Neural cell (in vitro differentiated cells): Measurements from ENCODE around the gene PRODH. TPM values are rescaled to one million over a fixed set of nuclear protein-coding genes. Genes with fewer than 3 reads are reported as not detected.

Experiments used
- H2AFZ ChIP-seq: fragments of 200-600, 300-800 bp; sonication (generic), shearing (Covaris generic); 2 replicates; pipeline ENCODE4 v1.6.0; 2014; ENCODE audit warnings: low read depth, mild to moderate bottlenecking, antibody characterized with exemption, low read length, moderate library complexity
- H3F3A ChIP-seq: fragments of 200-600 bp; shearing (Covaris generic); 2 replicates; pipeline ENCODE4 v1.6.1; 2016; ENCODE audit warnings: mild to moderate bottlenecking, moderate library complexity, mixed read lengths, antibody characterized with exemption, low read length; ENCODE audit not compliant: insufficient read depth, poor library complexity, severe bottlenecking
- H3K27ac ChIP-seq: fragments of 200-600, 300-800 bp; sonication (generic), shearing (Covaris generic); 2 replicates; pipeline ENCODE4 v1.5.1; 2014; ENCODE audit warnings: mild to moderate bottlenecking, low read length, moderate library complexity
- H3K27me3 ChIP-seq: fragments of 300-800, 200-600 bp; sonication (generic), shearing (Covaris generic); 2 replicates; pipeline ENCODE4 v1.6.0; 2014; ENCODE audit warnings: mild to moderate bottlenecking, low read depth, low read length, moderate library complexity; ENCODE audit not compliant: insufficient read depth
- H3K36me3 ChIP-seq: fragments of 300-800, 200-600 bp; sonication (generic), shearing (Covaris generic); 2 replicates; pipeline ENCODE4 v1.5.1; 2014; ENCODE audit warnings: mild to moderate bottlenecking, antibody characterized with exemption, low read length, moderate library complexity; ENCODE audit not compliant: insufficient read depth
- H3K4me2 ChIP-seq: fragments of 300-800, 200-600 bp; sonication (generic), shearing (Covaris generic); 2 replicates; pipeline ENCODE4 v1.6.0; 2014; ENCODE audit warnings: mild to moderate bottlenecking, low read length
- H3K4me3 ChIP-seq: fragments of 300-800, 200-600 bp; sonication (generic), shearing (Covaris generic); 2 replicates; pipeline ENCODE4 v1.5.1; 2014; ENCODE audit warnings: mild to moderate bottlenecking, low read length, moderate library complexity
- H3K79me2 ChIP-seq: fragments of 200-600 bp; shearing (Covaris generic); replicated peaks from 2 replicates; pipeline ENCODE4 v1.6.0; 2014; ENCODE audit warnings: mild to moderate bottlenecking, low read length, moderate library complexity; ENCODE audit not compliant: insufficient read depth
- H3K9ac ChIP-seq: fragments of 300-800, 200-600 bp; sonication (generic), shearing (Covaris generic); 2 replicates; pipeline ENCODE4 v1.6.1; 2016; ENCODE audit warnings: mild to moderate bottlenecking, low read length, mixed read lengths
- H3K9me2 ChIP-seq: fragments of 200-600 bp; shearing (Covaris generic); 2 replicates; pipeline ENCODE4 v1.6.1; 2016; ENCODE audit warnings: mild to moderate bottlenecking, low read length, mixed read lengths; ENCODE audit not compliant: insufficient read depth
- H3K9me3 ChIP-seq: fragments of 200-600, 300-800 bp; sonication (generic), shearing (Covaris generic); 2 replicates; pipeline ENCODE4 v1.6.1; 2016; ENCODE audit warnings: mild to moderate bottlenecking, mixed run types, low read length, moderate library complexity, mixed read lengths
- H4K20me1 ChIP-seq: fragments of 200-600 bp; shearing (Covaris generic); 2 replicates; pipeline ENCODE4 v1.6.1; 2016; ENCODE audit warnings: mild to moderate bottlenecking, mixed run types; ENCODE audit not compliant: insufficient read depth
- CTCF ChIP-seq: fragments of 450-650 bp; IDR thresholded peaks from 2 replicates; pipeline ENCODE4 v1.5.1; 2014; ENCODE audit warnings: antibody characterized with exemption, mild to moderate bottlenecking, moderate library complexity; ENCODE audit not compliant: poor library complexity, severe bottlenecking
- EP300 ChIP-seq: fragments of 450-650 bp; conservative IDR thresholded peaks from 2 replicates; pipeline ENCODE4 v1.6.1; 2014; ENCODE audit warnings: antibody characterized with exemption, mild to moderate bottlenecking, moderate library complexity; ENCODE audit not compliant: poor library complexity, severe bottlenecking
- EZH2 ChIP-seq: fragments of 200-600, 300-800 bp; shearing (Covaris generic), sonication (generic); IDR thresholded peaks from 2 replicates; pipeline ENCODE4 v1.6.1; 2014; ENCODE audit warnings: antibody characterized with exemption, low read length, borderline replicate concordance, mild to moderate bottlenecking; ENCODE audit not compliant: insufficient read depth, poor library complexity, severe bottlenecking
- MXI1 ChIP-seq: fragments of 450-650 bp; conservative IDR thresholded peaks from 2 replicates; pipeline ENCODE4 v1.6.1; 2014; ENCODE audit warnings: antibody characterized with exemption, mild to moderate bottlenecking; ENCODE audit not compliant: poor library complexity, severe bottlenecking
- POLR2AphosphoS5 ChIP-seq: IDR thresholded peaks from 2 replicates; pipeline ENCODE4 v1.6.1; 2012
- RAD21 ChIP-seq: fragments of 450-650 bp; conservative IDR thresholded peaks from 2 replicates; pipeline ENCODE4 v1.6.1; 2014; ENCODE audit warnings: antibody characterized with exemption, mild to moderate bottlenecking, moderate library complexity
- REST ChIP-seq: IDR thresholded peaks from 2 replicates; pipeline ENCODE4 v1.6.1; 2012; ENCODE audit warnings: borderline replicate concordance
- SMC3 ChIP-seq: fragments of 450-650 bp; conservative IDR thresholded peaks from 2 replicates; pipeline ENCODE4 v1.6.1; 2014; ENCODE audit warnings: antibody characterized with exemption, mild to moderate bottlenecking, moderate library complexity; ENCODE audit not compliant: poor library complexity
- TAF1 ChIP-seq: IDR thresholded peaks from 2 replicates; pipeline ENCODE4 v1.6.1; 2012; ENCODE audit warnings: low read depth
- polyA plus RNA-seq: library from polyadenylated mRNA; depleted of rRNA; stranded (reverse); fragments of >200 nt; gene quantifications from 2 replicates; pipeline ENCODE4 v1.2.3, GENCODE V29; 2014

PRODH gene
- polyA plus RNA-seq, 1 donor from 2014 or later: 0.31 TPM

DNA sequence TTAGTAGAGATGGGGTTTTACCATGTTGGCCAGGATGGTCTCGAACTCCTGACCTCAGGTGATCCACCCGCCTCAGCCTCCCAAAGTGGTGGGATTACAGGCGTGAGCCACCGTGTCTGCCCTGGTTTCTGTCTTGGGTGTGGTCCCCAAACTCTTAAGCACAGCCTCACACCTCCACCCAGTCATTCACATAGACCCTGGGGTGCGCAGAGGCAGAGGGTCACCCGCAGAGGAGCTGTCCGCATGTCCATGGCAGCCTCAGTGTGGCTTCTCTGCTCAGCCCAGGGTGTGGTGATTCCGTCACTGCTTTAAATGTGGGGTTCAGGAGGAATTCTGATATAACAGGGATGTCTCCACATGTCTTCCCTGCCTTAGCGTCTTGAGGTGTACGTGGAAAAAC is 48.5 kb upstream of the PRODH start:
- no peak overlapping the region for H3K9ac ChIP-seq
- H3K36me3 ChIP-seq: no peaks in the 10 kb centered on the region
- no peaks in the 10 kb centered on the region for H3F3A ChIP-seq
- no peaks in the 10 kb centered on the region for H4K20me1 ChIP-seq
- no peak overlapping the region for H3K4me3 ChIP-seq
- no peaks in the 10 kb centered on the region for H3K9me2 ChIP-seq
- no peaks in the 10 kb centered on the region for H3K79me2 ChIP-seq
- no peaks in the 10 kb centered on the region for H3K27me3 ChIP-seq
- no peaks in the 10 kb centered on the region for H3K9me3 ChIP-seq
- no peak for TF ChIP-seq TAF1
- no peak for TF ChIP-seq REST
- no peak for TF ChIP-seq CTCF
- no peak for TF ChIP-seq SMC3
- TF ChIP-seq POLR2AphosphoS5: no peak
- no peak for TF ChIP-seq EZH2
- TF ChIP-seq EP300: no peak
- TF ChIP-seq MXI1: no peak
- H3K4me2 ChIP-seq: no peak overlapping the region
- no peak overlapping the region for H2AFZ ChIP-seq
- H3K27ac ChIP-seq: no peak overlapping the region

GRCh38 chr22:18983120-18983651 is 47.1 kb upstream of the PRODH start:
- Histone ChIP-seq H3K36me3 (no peaks in the 10 kb centered on the region), H3K27me3 (no peaks in the 10 kb centered on the region), H3K4me2 (no peak overlapping the region), H3K27ac (no peak overlapping the region), H3K9me3 (peaks cover 4% of the 10 kb centered on the region), H3F3A (no peaks in the 10 kb centered on the region), H3K9ac (no peak overlapping the region), H3K4me3 (no peak overlapping the region), H3K79me2 (no peaks in the 10 kb centered on the region), H3K9me2 (no peaks in the 10 kb centered on the region), H2AFZ (no peak overlapping the region), H4K20me1 (no peaks in the 10 kb centered on the region)
- no peak for TF ChIP-seq REST
- no peak for TF ChIP-seq EZH2
- no peak for TF ChIP-seq CTCF
- TF ChIP-seq RAD21: no peak
- TF ChIP-seq EP300: no peak
- TF ChIP-seq MXI1: no peak
- no peak for TF ChIP-seq SMC3
- no peak for TF ChIP-seq POLR2AphosphoS5
- TF ChIP-seq TAF1: no peak
